ENCODE measurements around the gene PTPRQ.

Gene PTPRQ

DNA sequence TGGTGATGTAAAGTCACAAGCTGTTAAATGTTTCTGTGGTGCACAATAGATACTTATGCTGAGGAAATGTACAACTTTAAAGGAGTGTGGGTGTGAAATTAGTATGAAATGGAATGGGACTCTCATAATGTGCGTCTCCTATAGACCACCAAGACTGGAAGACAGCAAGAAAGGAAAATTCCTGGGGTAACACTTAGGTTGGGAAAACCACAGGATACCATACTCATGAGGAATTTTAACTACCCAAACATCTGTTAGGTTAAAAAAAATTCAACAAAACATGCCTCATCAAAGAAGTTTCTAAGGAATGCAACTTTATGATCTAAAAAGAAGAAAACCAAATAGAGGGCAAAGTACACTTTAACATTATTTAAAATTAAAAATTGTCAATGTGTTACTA is 149.7 kb downstream of the PTPRQ start:
- TF ChIP-seq ZFP30 (CRISPR knock-in tag; IDR thresholded peaks at IDR 0.05) (no peak), ESRRG (CRISPR knock-in tag; IDR thresholded peaks at IDR 0.05) (no peak), ZFP3 (CRISPR knock-in tag; IDR thresholded peaks at IDR 0.05) (no peak), PPARA (CRISPR knock-in tag; IDR thresholded peaks at IDR 0.05; ENCODE audit: borderline replicate concordance) (no peak), ZNF70 (CRISPR knock-in tag; IDR thresholded peaks at IDR 0.05) (no peak), ZC3H10 (CRISPR knock-in tag; IDR thresholded peaks at IDR 0.05) (no peak), ARNTL (CRISPR knock-in tag; IDR thresholded peaks at IDR 0.05; ENCODE audit: borderline replicate concordance, low read depth) (no peak), TCF4 (CRISPR knock-in tag; IDR thresholded peaks at IDR 0.05; ENCODE audit: borderline replicate concordance) (no peak)
- TF ChIP-seq, protein P1, sequence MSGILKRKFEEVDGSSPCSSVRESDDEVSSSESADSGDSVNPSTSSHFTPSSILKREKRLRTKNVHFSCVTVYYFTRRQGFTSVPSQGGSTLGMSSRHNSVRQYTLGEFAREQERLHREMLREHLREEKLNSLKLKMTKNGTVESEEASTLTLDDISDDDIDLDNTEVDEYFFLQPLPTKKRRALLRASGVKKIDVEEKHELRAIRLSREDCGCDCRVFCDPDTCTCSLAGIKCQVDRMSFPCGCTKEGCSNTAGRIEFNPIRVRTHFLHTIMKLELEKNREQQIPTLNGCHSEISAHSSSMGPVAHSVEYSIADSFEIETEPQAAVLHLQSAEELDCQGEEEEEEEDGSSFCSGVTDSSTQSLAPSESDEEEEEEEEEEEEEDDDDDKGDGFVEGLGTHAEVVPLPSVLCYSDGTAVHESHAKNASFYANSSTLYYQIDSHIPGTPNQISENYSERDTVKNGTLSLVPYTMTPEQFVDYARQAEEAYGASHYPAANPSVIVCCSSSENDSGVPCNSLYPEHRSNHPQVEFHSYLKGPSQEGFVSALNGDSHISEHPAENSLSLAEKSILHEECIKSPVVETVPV (CRISPR knock-in tag; IDR thresholded peaks at IDR 0.05): no peak
- TF ChIP-seq, protein P2, sequence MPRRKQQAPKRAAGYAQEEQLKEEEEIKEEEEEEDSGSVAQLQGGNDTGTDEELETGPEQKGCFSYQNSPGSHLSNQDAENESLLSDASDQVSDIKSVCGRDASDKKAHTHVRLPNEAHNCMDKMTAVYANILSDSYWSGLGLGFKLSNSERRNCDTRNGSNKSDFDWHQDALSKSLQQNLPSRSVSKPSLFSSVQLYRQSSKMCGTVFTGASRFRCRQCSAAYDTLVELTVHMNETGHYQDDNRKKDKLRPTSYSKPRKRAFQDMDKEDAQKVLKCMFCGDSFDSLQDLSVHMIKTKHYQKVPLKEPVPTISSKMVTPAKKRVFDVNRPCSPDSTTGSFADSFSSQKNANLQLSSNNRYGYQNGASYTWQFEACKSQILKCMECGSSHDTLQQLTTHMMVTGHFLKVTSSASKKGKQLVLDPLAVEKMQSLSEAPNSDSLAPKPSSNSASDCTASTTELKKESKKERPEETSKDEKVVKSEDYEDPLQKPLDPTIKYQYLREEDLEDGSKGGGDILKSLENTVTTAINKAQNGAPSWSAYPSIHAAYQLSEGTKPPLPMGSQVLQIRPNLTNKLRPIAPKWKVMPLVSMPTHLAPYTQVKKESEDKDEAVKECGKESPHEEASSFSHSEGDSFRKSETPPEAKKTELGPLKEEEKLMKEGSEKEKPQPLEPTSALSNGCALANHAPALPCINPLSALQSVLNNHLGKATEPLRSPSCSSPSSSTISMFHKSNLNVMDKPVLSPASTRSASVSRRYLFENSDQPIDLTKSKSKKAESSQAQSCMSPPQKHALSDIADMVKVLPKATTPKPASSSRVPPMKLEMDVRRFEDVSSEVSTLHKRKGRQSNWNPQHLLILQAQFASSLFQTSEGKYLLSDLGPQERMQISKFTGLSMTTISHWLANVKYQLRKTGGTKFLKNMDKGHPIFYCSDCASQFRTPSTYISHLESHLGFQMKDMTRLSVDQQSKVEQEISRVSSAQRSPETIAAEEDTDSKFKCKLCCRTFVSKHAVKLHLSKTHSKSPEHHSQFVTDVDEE (CRISPR knock-in tag; IDR thresholded peaks at IDR 0.05): no peak
- ATAC-seq: peak; percentile 56

DNA sequence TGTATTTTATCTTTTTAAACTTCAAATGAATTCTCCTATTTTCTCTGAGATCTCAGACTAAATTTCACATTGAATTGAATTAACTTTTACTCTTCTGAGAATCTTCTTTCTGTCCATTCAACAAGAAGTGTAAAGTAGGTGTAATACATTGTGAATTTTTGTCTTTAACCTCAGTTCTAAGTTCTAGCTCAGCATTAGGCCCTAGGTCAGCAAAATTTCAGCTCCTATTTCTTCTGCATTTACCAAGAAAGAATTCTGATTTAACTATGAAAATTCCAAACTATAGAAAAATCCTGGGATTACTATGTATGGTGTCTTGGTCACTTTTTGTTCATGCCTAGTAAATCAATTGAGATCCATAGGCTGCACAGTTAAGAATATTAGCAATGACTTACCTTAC is 152.5 kb downstream of the PTPRQ start:
- TF ChIP-seq, protein P3, sequence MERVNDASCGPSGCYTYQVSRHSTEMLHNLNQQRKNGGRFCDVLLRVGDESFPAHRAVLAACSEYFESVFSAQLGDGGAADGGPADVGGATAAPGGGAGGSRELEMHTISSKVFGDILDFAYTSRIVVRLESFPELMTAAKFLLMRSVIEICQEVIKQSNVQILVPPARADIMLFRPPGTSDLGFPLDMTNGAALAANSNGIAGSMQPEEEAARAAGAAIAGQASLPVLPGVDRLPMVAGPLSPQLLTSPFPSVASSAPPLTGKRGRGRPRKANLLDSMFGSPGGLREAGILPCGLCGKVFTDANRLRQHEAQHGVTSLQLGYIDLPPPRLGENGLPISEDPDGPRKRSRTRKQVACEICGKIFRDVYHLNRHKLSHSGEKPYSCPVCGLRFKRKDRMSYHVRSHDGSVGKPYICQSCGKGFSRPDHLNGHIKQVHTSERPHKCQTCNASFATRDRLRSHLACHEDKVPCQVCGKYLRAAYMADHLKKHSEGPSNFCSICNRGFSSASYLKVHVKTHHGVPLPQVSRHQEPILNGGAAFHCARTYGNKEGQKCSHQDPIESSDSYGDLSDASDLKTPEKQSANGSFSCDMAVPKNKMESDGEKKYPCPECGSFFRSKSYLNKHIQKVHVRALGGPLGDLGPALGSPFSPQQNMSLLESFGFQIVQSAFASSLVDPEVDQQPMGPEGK (CRISPR knock-in tag; IDR thresholded peaks at IDR 0.05; ENCODE audit: borderline replicate concordance): no peak
- TF ChIP-seq ZFP3 (CRISPR knock-in tag; IDR thresholded peaks at IDR 0.05) (no peak), ZNF565 (CRISPR knock-in tag; conservative IDR thresholded peaks at IDR 0.05; ENCODE audit: low read depth) (no peak), ZFP30 (CRISPR knock-in tag; IDR thresholded peaks at IDR 0.05) (no peak), BACH2 (CRISPR knock-in tag; IDR thresholded peaks at IDR 0.05; ENCODE audit: borderline replicate concordance) (no peak), GLIS3 (CRISPR knock-in tag; IDR thresholded peaks at IDR 0.05) (no peak), ESRRG (CRISPR knock-in tag; IDR thresholded peaks at IDR 0.05) (no peak), TCF4 (CRISPR knock-in tag; IDR thresholded peaks at IDR 0.05; ENCODE audit: borderline replicate concordance) (no peak)
- TF ChIP-seq, protein P4, sequence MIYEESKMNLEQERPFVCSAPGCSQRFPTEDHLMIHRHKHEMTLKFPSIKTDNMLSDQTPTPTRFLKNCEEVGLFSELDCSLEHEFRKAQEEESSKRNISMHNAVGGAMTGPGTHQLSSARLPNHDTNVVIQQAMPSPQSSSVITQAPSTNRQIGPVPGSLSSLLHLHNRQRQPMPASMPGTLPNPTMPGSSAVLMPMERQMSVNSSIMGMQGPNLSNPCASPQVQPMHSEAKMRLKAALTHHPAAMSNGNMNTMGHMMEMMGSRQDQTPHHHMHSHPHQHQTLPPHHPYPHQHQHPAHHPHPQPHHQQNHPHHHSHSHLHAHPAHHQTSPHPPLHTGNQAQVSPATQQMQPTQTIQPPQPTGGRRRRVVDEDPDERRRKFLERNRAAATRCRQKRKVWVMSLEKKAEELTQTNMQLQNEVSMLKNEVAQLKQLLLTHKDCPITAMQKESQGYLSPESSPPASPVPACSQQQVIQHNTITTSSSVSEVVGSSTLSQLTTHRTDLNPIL (CRISPR knock-in tag; IDR thresholded peaks at IDR 0.05; ENCODE audit: low read depth): no peak
- no peak for ATAC-seq

DNA sequence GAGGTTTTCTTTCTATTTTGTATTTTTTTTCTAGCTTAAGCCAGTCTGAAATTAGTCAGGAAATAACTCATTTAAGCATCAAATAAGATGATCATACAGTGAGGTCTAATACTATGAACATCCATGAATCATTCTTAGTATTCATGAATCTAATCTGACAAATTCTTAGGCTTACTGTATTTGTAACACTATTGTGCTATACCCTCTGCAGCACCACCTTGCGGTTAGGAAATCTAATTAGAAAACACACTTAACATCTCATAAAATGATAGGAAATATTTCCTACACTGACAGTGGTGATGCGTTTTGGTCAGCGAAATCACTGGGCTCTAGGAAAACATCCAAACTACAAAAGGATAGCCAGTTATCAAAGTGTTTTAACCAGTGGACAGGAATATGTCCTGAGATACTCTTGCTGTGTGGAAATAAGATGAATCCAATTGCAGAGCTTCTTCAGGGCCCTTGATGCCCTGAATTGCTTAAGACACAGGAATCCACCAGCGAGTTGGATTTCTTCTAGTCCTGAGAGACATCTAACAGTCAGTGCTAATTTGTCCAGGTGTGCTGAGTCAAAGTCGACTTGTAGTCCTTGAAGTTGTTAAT is 154.1 kb downstream of the PTPRQ start:
- peak; percentile 87 for ATAC-seq
- TF ChIP-seq, protein P3 (CRISPR knock-in tag; IDR thresholded peaks at IDR 0.05; ENCODE audit: borderline replicate concordance): no peak
- no peak for TF ChIP-seq CSDC2 (CRISPR knock-in tag; IDR thresholded peaks at IDR 0.05)
- TF ChIP-seq ZC3H10 (CRISPR knock-in tag; IDR thresholded peaks at IDR 0.05): no peak
- no peak for TF ChIP-seq TOX (CRISPR knock-in tag; IDR thresholded peaks at IDR 0.05; ENCODE audit: borderline replicate concordance)
- TF ChIP-seq, protein P1 (CRISPR knock-in tag; IDR thresholded peaks at IDR 0.05): no peak
- TF ChIP-seq SNAI2 (CRISPR knock-in tag; IDR thresholded peaks at IDR 0.05): no peak
- no peak for TF ChIP-seq ISL1 (CRISPR knock-in tag; IDR thresholded peaks at IDR 0.05)
- TF ChIP-seq ZFP30 (CRISPR knock-in tag; IDR thresholded peaks at IDR 0.05): no peak
- no peak for TF ChIP-seq BACH2 (CRISPR knock-in tag; IDR thresholded peaks at IDR 0.05; ENCODE audit: borderline replicate concordance)
- TF ChIP-seq ZFP3 (CRISPR knock-in tag; IDR thresholded peaks at IDR 0.05): no peak
- no peak for TF ChIP-seq RARB (CRISPR knock-in tag; IDR thresholded peaks at IDR 0.05)
- TF ChIP-seq, protein P5, sequence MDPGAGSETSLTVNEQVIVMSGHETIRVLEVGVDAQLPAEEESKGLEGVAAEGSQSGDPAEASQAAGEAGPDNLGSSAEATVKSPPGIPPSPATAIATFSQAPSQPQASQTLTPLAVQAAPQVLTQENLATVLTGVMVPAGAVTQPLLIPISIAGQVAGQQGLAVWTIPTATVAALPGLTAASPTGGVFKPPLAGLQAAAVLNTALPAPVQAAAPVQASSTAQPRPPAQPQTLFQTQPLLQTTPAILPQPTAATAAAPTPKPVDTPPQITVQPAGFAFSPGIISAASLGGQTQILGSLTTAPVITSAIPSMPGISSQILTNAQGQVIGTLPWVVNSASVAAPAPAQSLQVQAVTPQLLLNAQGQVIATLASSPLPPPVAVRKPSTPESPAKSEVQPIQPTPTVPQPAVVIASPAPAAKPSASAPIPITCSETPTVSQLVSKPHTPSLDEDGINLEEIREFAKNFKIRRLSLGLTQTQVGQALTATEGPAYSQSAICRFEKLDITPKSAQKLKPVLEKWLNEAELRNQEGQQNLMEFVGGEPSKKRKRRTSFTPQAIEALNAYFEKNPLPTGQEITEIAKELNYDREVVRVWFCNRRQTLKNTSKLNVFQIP (CRISPR knock-in tag; IDR thresholded peaks at IDR 0.05; ENCODE audit: borderline replicate concordance, low read depth): no peak; the same call in 1 of the 2 replicates
- TF ChIP-seq ZNF8 (CRISPR knock-in tag; IDR thresholded peaks at IDR 0.05): no peak
- no peak for TF ChIP-seq ZNF565 (CRISPR knock-in tag; conservative IDR thresholded peaks at IDR 0.05; ENCODE audit: low read depth)
- no peak for TF ChIP-seq PPARA (CRISPR knock-in tag; IDR thresholded peaks at IDR 0.05; ENCODE audit: borderline replicate concordance)
- TF ChIP-seq, protein P4 (CRISPR knock-in tag; IDR thresholded peaks at IDR 0.05; ENCODE audit: low read depth): no peak
- TF ChIP-seq TCF4 (CRISPR knock-in tag; IDR thresholded peaks at IDR 0.05; ENCODE audit: borderline replicate concordance): no peak
